Left ventricle myocardium inferior (tissue), 1 donor: ENCODE measurements around the gene SHANK3. TPM values are rescaled to one million over a fixed set of nuclear protein-coding genes. Genes with fewer than 3 reads are reported as not detected.

ENCODE experiments used
- DNase-seq: peaks from one replicate; pipeline ENCODE4 v3.0.0-alpha.2; 2020
- H3K27ac ChIP-seq: fragments of 200-600 bp; replicated peaks from 2 replicates; pipeline ENCODE4 v1.8.0; 2021
- H3K27me3 ChIP-seq: fragments of 200-600 bp; 2 replicates; pipeline ENCODE4 v1.8.0; 2021; ENCODE audit warnings: low read depth
- H3K36me3 ChIP-seq: fragments of 200-600 bp; 2 replicates; pipeline ENCODE4 v1.8.0; 2021
- H3K4me1 ChIP-seq: fragments of 200-600 bp; 2 replicates; pipeline ENCODE4 v1.8.0; 2021
- H3K4me3 ChIP-seq: fragments of 200-600 bp; 2 replicates; pipeline ENCODE4 v1.8.0; 2021; ENCODE audit warnings: mild to moderate bottlenecking, moderate library complexity
- H3K9me3 ChIP-seq: fragments of 200-600 bp; replicated peaks from 2 replicates; pipeline ENCODE4 v1.8.0; 2021
- intact Hi-C: fragments of 100-400 bp; cut with micrococcal nuclease; formaldehyde crosslinking; loops from one replicate; pipeline ENCODE4 v1.11.0; 2022
- total RNA-seq: library from RNA; stranded (reverse); fragmentation: NEBNext Ultra II Directional; extraction: Animal tissue kit (Norgen Biotek cat#: 25700); gene quantifications from one replicate; pipeline ENCODE4 v1.2.1, GENCODE V29; 2021
- TF ChIP-seq, protein P1 (sequence below): fragments of 200-600 bp; IDR thresholded peaks from 2 replicates; pipeline ENCODE4 v1.8.0; 2021; ENCODE audit warnings: antibody characterized with exemption, mild to moderate bottlenecking, borderline replicate concordance
- donor health status: DM: no; HTN: yes; CAD: no; lungs with severe emphysema.

Gene SHANK3
- total RNA-seq, 1 donor from 2014 or later = 23.1 TPM

DNA sequence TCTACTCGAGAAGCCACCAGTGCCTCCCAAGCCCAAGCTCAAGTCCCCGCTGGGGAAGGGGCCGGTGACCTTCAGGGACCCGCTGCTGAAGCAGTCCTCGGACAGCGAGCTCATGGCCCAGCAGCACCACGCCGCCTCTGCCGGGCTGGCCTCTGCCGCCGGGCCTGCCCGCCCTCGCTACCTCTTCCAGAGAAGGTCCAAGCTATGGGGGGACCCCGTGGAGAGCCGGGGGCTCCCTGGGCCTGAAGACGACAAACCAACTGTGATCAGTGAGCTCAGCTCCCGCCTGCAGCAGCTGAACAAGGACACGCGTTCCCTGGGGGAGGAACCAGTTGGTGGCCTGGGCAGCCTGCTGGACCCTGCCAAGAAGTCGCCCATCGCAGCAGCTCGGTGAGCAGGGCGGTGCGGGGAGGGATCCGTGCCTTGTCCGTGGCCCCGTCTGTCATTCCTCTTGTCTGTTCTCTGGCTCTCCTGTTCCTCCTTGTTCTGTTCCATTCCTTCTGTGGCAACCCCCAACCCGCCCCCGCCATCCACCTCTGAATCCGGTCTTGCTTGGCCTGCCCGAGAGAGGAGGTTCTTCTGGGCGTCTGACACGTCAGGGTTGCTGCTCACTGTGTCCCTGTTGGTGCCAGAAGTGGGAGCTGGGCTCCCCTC is 49.6 kb downstream of the SHANK3 start:
- TF ChIP-seq, protein P1, sequence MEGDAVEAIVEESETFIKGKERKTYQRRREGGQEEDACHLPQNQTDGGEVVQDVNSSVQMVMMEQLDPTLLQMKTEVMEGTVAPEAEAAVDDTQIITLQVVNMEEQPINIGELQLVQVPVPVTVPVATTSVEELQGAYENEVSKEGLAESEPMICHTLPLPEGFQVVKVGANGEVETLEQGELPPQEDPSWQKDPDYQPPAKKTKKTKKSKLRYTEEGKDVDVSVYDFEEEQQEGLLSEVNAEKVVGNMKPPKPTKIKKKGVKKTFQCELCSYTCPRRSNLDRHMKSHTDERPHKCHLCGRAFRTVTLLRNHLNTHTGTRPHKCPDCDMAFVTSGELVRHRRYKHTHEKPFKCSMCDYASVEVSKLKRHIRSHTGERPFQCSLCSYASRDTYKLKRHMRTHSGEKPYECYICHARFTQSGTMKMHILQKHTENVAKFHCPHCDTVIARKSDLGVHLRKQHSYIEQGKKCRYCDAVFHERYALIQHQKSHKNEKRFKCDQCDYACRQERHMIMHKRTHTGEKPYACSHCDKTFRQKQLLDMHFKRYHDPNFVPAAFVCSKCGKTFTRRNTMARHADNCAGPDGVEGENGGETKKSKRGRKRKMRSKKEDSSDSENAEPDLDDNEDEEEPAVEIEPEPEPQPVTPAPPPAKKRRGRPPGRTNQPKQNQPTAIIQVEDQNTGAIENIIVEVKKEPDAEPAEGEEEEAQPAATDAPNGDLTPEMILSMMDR = no peak
- DNase-seq = no peak
- peak overlapping the region; percentile 19 for H3K27ac ChIP-seq
- no peaks in the 10 kb centered on the region for H3K9me3 ChIP-seq
- intact Hi-C loops = no loop called here
- peaks cover 42% of the 10 kb centered on the region for H3K27me3 ChIP-seq
- peaks cover 31% of the 10 kb centered on the region for H3K36me3 ChIP-seq
- H3K4me1 ChIP-seq = peaks cover 69% of the 10 kb centered on the region
- H3K4me3 ChIP-seq = peak overlapping the region; percentile 0

Other genes starting within 250 kb of the SHANK3 start
- gene SBF1, start 197.8 kb upstream of the SHANK3 start, total RNA-seq = 55.8 TPM
- not detected for gene ADM2, start 191.3 kb upstream of the SHANK3 start, total RNA-seq
- gene MIOX, start 186.0 kb upstream of the SHANK3 start, total RNA-seq = not detected
- 23.4 TPM for gene LMF2, start 165.1 kb upstream of the SHANK3 start, total RNA-seq
- gene NCAPH2, start 164.6 kb upstream of the SHANK3 start, total RNA-seq = 27.7 TPM
- gene SCO2, start 147.2 kb upstream of the SHANK3 start, total RNA-seq = not detected
- 11.6 TPM for gene TYMP, start 142.8 kb upstream of the SHANK3 start, total RNA-seq
- not detected for gene KLHDC7B, start 126.9 kb upstream of the SHANK3 start, total RNA-seq
- gene SYCE3, start 109.9 kb upstream of the SHANK3 start, total RNA-seq = not detected
- 394 TPM for gene CPT1B, start 94.4 kb upstream of the SHANK3 start, total RNA-seq
- 36.0 TPM for gene CHKB, start 90.0 kb upstream of the SHANK3 start, total RNA-seq
- gene MAPK8IP2, start 72.0 kb upstream of the SHANK3 start, total RNA-seq = 0.33 TPM
- 23.5 TPM for gene ARSA, start 44.7 kb upstream of the SHANK3 start, total RNA-seq
- gene ACR, start 65.4 kb downstream of the SHANK3 start, total RNA-seq = 0.30 TPM
- gene RABL2B, start 110.8 kb downstream of the SHANK3 start, total RNA-seq = 8.7 TPM